ENCODE measurements around the gene RUNX2. TPM values are rescaled to one million over a fixed set of nuclear protein-coding genes. Genes with fewer than 3 reads are reported as not detected.
A peak's percentile ranks its signal among the peaks of the same experiment; 100 is the strongest.

RUNX2 gene
- total and polyA plus RNA-seq, 9 of the 15 experiments (the other 6 are each of a cell fraction or from before 2014, with no cell fraction given) = 0.29 to 1.00 (median 0.43) TPM

DNA sequence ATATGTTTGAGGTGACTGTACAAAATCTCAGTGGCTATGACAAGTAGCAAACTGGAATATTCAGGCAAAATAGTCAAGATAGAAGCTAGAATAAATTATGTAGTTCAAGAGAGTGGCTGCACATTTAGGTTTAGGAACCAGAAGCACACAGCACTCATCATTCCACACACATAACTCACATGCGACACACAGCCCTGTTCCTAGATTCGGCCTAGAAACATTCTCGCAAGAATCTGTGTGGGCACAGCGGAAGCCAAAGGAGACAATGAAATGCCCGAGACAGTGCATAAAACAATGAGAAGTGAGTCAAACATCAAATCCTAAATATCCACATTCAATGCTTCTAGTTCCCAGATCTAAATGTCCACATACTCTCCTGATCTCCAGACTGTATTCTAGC, 59.1 kb downstream of the RUNX2 start:
- Histone ChIP-seq H3K27me3 (ENCODE audit: control insufficient read depth in 2 of 2, insufficient read depth in 2 of 2, low read length in 2 of 2) (no peaks in the 10 kb centered on the region), H3K9me3 (replicated peaks; ENCODE audit: control insufficient read depth, insufficient read depth, low read depth, low read length) (no peaks in the 10 kb centered on the region), H3K27ac (ENCODE audit: extremely low read depth, low read depth, low read length) (no peak overlapping the region), H3K4me1 (replicated peaks in 1 of 2; ENCODE audit: control insufficient read depth in 2 of 2, insufficient read depth in 2 of 2, low read length in 2 of 2) (peaks cover 0 to 5% of the 10 kb centered on the region in 2 experiments; a peak in 1 of 5 replicates), H3K9me1 (ENCODE audit: control insufficient read depth, insufficient read depth, low read length) (no peaks in the 10 kb centered on the region), H3K4me3 (no peak overlapping the region), H3K79me2 (ENCODE audit: control insufficient read depth, insufficient read depth, low read length) (no peaks in the 10 kb centered on the region), H4K20me1 (replicated peaks; ENCODE audit: control insufficient read depth, insufficient read depth, low read length) (no peaks in the 10 kb centered on the region), H3K36me3 (ENCODE audit: control insufficient read depth, insufficient read depth, low read length) (no peaks in the 10 kb centered on the region), H2AFZ (ENCODE audit: low read depth, low read length) (no peak overlapping the region), H3K9ac (ENCODE audit: insufficient read depth in 1 of 2, low read depth in 2 of 2, low read length in 2 of 2) (no peak overlapping the region), H3K4me2 (ENCODE audit: insufficient read depth, low read length) (no peak overlapping the region)
- FAIRE-seq (no peak), ATAC-seq (no peak), DNase-seq (ENCODE audit: extremely low read depth in 1 of 4, low spot score in 3 of 4) (no peak)
- intact Hi-C loops (cut with micrococcal nuclease) (no loop called here), in situ Hi-C loops (cut with MboI) (no loop called here)
- ChIA-PET CTCF (ENCODE audit: low intra/inter-chr PET ratio) (no interaction called here), POLR2A (interaction anchor here (2.8 kb wide), 1 partner anchor 10 kb away, joined by 12 read pairs; the partner anchor contains the start of gene SUPT3H)
- TF ChIP-seq ZNF133 (CRISPR knock-in tag; IDR thresholded peaks at IDR 0.05) (no peak), ZNF57 (CRISPR knock-in tag; IDR thresholded peaks at IDR 0.05) (no peak), ILF3 (IDR thresholded peaks at IDR 0.05; ENCODE audit: borderline replicate concordance) (no peak), CBFA2T2 (conservative IDR thresholded peaks at IDR 0.05) (no peak), NCOA2 (IDR thresholded peaks at IDR 0.05; ENCODE audit: partially characterized antibody in 2 of 2) (no peak), SREBF2 (CRISPR knock-in tag; IDR thresholded peaks at IDR 0.05) (no peak), CTBP1 (IDR thresholded peaks at IDR 0.05; ENCODE audit: borderline replicate concordance) (no peak)
- no TSS peak for BruUV-seq (replicated peaks)
- 76% methylated on average over 5 of the region's 5 CpGs for WGBS (ENCODE audit: insufficient coverage, low coverage, missing lambda C conversion rate)

DNA sequence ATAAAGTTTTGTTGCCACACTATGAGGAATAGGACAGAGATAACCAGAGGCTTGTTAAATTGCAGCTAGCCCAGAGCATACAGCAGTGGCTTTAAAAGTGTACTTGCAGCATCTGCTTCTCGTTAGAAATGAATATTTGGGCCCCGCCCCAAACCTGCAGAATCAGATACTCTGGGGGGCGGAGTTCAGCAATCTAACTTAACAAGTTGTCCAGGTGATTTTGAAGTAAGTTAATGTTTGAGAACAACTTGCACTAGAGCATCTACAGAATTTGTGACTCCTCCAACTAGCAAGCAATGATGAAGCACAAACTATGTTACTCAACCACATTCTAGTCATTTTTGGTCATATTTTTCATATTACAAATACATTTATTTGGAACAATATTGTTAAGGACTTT, 60.2 kb downstream of the RUNX2 start:
- peaks cover 0 to 5% of the 10 kb centered on the region in 2 experiments; a peak in 1 of 5 replicates for H3K4me1 ChIP-seq (replicated peaks in 1 of 2; ENCODE audit: control insufficient read depth in 2 of 2, insufficient read depth in 2 of 2, low read length in 2 of 2)
- ChIA-PET POLR2A (interaction anchor here (2.8 kb wide), 1 partner anchor 11 kb away, joined by 12 read pairs; the partner anchor contains the start of gene SUPT3H), CTCF (ENCODE audit: low intra/inter-chr PET ratio) (no interaction called here)
- H3K9me1 ChIP-seq (ENCODE audit: control insufficient read depth, insufficient read depth, low read length) = no peaks in the 10 kb centered on the region
- no peak overlapping the region for H3K9ac ChIP-seq (ENCODE audit: insufficient read depth in 1 of 2, low read depth in 2 of 2, low read length in 2 of 2)
- no peaks in the 10 kb centered on the region for H3K79me2 ChIP-seq (ENCODE audit: control insufficient read depth, insufficient read depth, low read length)
- WGBS (ENCODE audit: insufficient coverage, low coverage, missing lambda C conversion rate) = 17% methylated on average over 3 of the region's 3 CpGs
- no peaks in the 10 kb centered on the region for H3K36me3 ChIP-seq (ENCODE audit: control insufficient read depth, insufficient read depth, low read length)
- H3K4me2 ChIP-seq (ENCODE audit: insufficient read depth, low read length) = no peak overlapping the region
- no peak for FAIRE-seq
- no peaks in the 10 kb centered on the region for H4K20me1 ChIP-seq (replicated peaks; ENCODE audit: control insufficient read depth, insufficient read depth, low read length)
- BruUV-seq (replicated peaks) = no TSS peak
- H3K27me3 ChIP-seq (ENCODE audit: control insufficient read depth in 2 of 2, insufficient read depth in 2 of 2, low read length in 2 of 2) = no peaks in the 10 kb centered on the region
- no peaks in the 10 kb centered on the region for H3K9me3 ChIP-seq (replicated peaks; ENCODE audit: control insufficient read depth, insufficient read depth, low read depth, low read length)
- peak; percentile 66 for ATAC-seq
- in situ Hi-C loops (cut with MboI) = no loop called here
- intact Hi-C loops (cut with micrococcal nuclease) = no loop called here
- H3K4me3 ChIP-seq = no peak overlapping the region
- no peak overlapping the region for H3K27ac ChIP-seq (ENCODE audit: extremely low read depth, low read depth, low read length)
- TF ChIP-seq FOXA1 (IDR thresholded peaks at IDR 0.05; ENCODE audit: borderline replicate concordance) = no peak
- TF ChIP-seq, protein P1, sequence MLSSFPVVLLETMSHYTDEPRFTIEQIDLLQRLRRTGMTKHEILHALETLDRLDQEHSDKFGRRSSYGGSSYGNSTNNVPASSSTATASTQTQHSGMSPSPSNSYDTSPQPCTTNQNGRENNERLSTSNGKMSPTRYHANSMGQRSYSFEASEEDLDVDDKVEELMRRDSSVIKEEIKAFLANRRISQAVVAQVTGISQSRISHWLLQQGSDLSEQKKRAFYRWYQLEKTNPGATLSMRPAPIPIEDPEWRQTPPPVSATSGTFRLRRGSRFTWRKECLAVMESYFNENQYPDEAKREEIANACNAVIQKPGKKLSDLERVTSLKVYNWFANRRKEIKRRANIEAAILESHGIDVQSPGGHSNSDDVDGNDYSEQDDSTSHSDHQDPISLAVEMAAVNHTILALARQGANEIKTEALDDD (IDR thresholded peaks at IDR 0.05) = peak; percentile 52; the same call in 1 of the 2 replicates
- no peak overlapping the region for H2AFZ ChIP-seq (ENCODE audit: low read depth, low read length)
- DNase-seq (ENCODE audit: extremely low read depth in 1 of 4, low spot score in 3 of 4) = peak in 1 of 4 experiments; percentile 20

Data from K562 (cell line).